Calu3 (cell line): ENCODE data around the gene PPL. TPM values are rescaled to one million over a fixed set of nuclear protein-coding genes. Genes with fewer than 3 reads are reported as not detected.

Experiments
- BruUV-seq: library from RNA; stranded (reverse); fragments of 400-500 nt; replicated peaks from 2 replicates; lab custom pipeline; 2021; lab: Mats Ljungman, UMichigan
- CTCF ChIA-PET: fragments of 300-600 bp; sonication (Branson Sonifier 250); formaldehyde crosslinking; loops from one replicate; lab custom pipeline; 2022; ENCODE audit warnings: antibody characterized with exemption; lab: Charles Lee
- DNase-seq: peaks from one replicate; pipeline ENCODE4 v3.0.0; 2022
- H3K27ac Mint-ChIP-seq: one replicate; pipeline ENCODE4 v1.8.0; 2022; ENCODE audit warnings: mixed read lengths; ENCODE audit not compliant: unreplicated experiment
- H3K27me3 Mint-ChIP-seq: one replicate; pipeline ENCODE4 v1.8.0; 2022; ENCODE audit warnings: mixed read lengths; ENCODE audit not compliant: unreplicated experiment
- H3K36me3 Mint-ChIP-seq: one replicate; pipeline ENCODE4 v1.8.0; 2022; ENCODE audit warnings: mild to moderate bottlenecking, moderate library complexity, mixed read lengths; ENCODE audit not compliant: insufficient read depth, unreplicated experiment
- H3K4me1 Mint-ChIP-seq: one replicate; pipeline ENCODE4 v1.8.0; 2022; ENCODE audit warnings: mild to moderate bottlenecking, low read depth, mixed read lengths; ENCODE audit not compliant: unreplicated experiment
- H3K4me3 Mint-ChIP-seq: one replicate; pipeline ENCODE4 v1.8.0; 2022; ENCODE audit warnings: mild to moderate bottlenecking, low read depth, moderate library complexity, mixed read lengths; ENCODE audit not compliant: unreplicated experiment
- H3K9me3 Mint-ChIP-seq: one replicate; pipeline ENCODE4 v1.8.0; 2022; ENCODE audit warnings: low read depth, mixed read lengths; ENCODE audit not compliant: unreplicated experiment
- CTCF ChIP-seq: fragments of 200-600 bp; IDR thresholded peaks from one replicate; pipeline ENCODE4 v1.8.0; 2022; ENCODE audit warnings: antibody characterized with exemption; ENCODE audit not compliant: unreplicated experiment
- intact Hi-C: fragments of 100-400 bp; cut with micrococcal nuclease; formaldehyde crosslinking; loops from one replicate; pipeline ENCODE4 v1.10.0; 2022; ENCODE audit not compliant: unreplicated experiment
- total RNA-seq: library from RNA; stranded (reverse); gene quantifications from 2 replicates; pipeline ENCODE4 v1.2.3, GENCODE V29; 2022

Gene PPL
- total RNA-seq, 1 experiment from 2014 or later, result 75.0 TPM

GRCh38 chr16:4909825-4910224, 27.1 kb downstream of the PPL start:
- CTCF ChIA-PET, result no interaction called here

GRCh38 chr16:4908854-4909401, 28.0 kb downstream of the PPL start:
- Mint-ChIP-seq H3K4me3 (no peak overlapping the region), H3K27ac (no peak overlapping the region), H3K9me3 (no peaks in the 10 kb centered on the region), H3K4me1 (peaks cover 49% of the 10 kb centered on the region), H3K27me3 (no peaks in the 10 kb centered on the region), H3K36me3 (peaks cover 38% of the 10 kb centered on the region)
- intact Hi-C loops, result no loop called here
- CTCF ChIA-PET, result interaction anchor here (0.6 kb wide), 1 partner anchor 36 kb away, joined by 3 read pairs; no protein-coding TSS in a partner anchor
- BruUV-seq, result no TSS peak
- TF ChIP-seq CTCF, result no peak
- DNase-seq, result no peak

More at GRCh38 chr16:4909825-4910224, 27.1 kb downstream of the PPL start:
- H3K36me3 Mint-ChIP-seq, result peaks cover 29% of the 10 kb centered on the region
- no peaks in the 10 kb centered on the region for H3K9me3 Mint-ChIP-seq
- no TSS peak for BruUV-seq
- DNase-seq, result no peak
- TF ChIP-seq CTCF, result no peak
- H3K4me3 Mint-ChIP-seq, result no peak overlapping the region
- H3K27ac Mint-ChIP-seq, result no peak overlapping the region
- H3K27me3 Mint-ChIP-seq, result no peaks in the 10 kb centered on the region
- intact Hi-C loops, result no loop called here
- H3K4me1 Mint-ChIP-seq, result peaks cover 49% of the 10 kb centered on the region

- Mint-ChIP-seq H3K27me3 (no peaks in the 10 kb centered on the region), H3K4me3 (no peak overlapping the region), H3K27ac (peak overlapping the region; percentile 47), H3K36me3 (peaks cover 51% of the 10 kb centered on the region), H3K9me3 (no peaks in the 10 kb centered on the region), H3K4me1 (peaks cover 37% of the 10 kb centered on the region)
- BruUV-seq, result no TSS peak
- DNase-seq, result no peak
- TF ChIP-seq CTCF, result no peak
- intact Hi-C loops, result no loop called here
- CTCF ChIA-PET, result no interaction called here
These were observed 31.9 kb downstream of the PPL start for GRCh38 chr16:4904942-4905615.

GRCh38 chr16:4904108-4904941, 32.6 kb downstream of the PPL start:
- Mint-ChIP-seq H3K4me1 (peaks cover 37% of the 10 kb centered on the region), H3K27ac (no peak overlapping the region), H3K27me3 (no peaks in the 10 kb centered on the region), H3K4me3 (no peak overlapping the region), H3K9me3 (no peaks in the 10 kb centered on the region), H3K36me3 (peaks cover 51% of the 10 kb centered on the region)
- no TSS peak for BruUV-seq
- no peak for TF ChIP-seq CTCF
- CTCF ChIA-PET, result no interaction called here
- intact Hi-C loops, result no loop called here
- DNase-seq, result no peak
